GM18951 (cell line): Measurements from ENCODE around the gene GATAD2B.

Experiments
- POLR2A ChIP-seq: IDR thresholded peaks from 4 replicates; pipeline ENCODE4 v1.6.1; 2011; ENCODE audit warnings: mild to moderate bottlenecking; ENCODE audit not compliant: insufficient read length, insufficient read depth; ENCODE audit errors: extremely low read depth
- in situ Hi-C: fragments of 300-500 bp; cut with MboI; formaldehyde crosslinking; loops from one replicate; pipeline ENCODE4 v1.12.0; 2022; ENCODE audit warnings: low sequenced_read_pairs, mixed read lengths, inconsistent platforms; ENCODE audit not compliant: unreplicated experiment

The GATAD2B gene

DNA sequence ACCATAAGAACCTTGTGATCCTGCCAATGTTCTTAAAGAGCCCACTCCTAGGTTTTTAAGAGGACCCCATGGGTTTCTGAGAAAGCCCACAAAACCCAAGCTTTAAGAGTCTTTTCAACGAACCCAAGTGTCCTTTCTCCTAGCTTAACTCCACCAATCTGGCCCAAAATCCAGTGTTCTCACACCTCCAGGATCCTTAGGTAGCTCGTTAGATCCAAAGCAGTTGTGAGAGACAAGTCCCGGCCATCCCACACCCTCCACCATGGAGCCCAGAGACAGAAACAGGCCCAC lies 22.0 kb upstream of the GATAD2B start:
- no peak for TF ChIP-seq POLR2A
- in situ Hi-C loops: no loop called here

DNA sequence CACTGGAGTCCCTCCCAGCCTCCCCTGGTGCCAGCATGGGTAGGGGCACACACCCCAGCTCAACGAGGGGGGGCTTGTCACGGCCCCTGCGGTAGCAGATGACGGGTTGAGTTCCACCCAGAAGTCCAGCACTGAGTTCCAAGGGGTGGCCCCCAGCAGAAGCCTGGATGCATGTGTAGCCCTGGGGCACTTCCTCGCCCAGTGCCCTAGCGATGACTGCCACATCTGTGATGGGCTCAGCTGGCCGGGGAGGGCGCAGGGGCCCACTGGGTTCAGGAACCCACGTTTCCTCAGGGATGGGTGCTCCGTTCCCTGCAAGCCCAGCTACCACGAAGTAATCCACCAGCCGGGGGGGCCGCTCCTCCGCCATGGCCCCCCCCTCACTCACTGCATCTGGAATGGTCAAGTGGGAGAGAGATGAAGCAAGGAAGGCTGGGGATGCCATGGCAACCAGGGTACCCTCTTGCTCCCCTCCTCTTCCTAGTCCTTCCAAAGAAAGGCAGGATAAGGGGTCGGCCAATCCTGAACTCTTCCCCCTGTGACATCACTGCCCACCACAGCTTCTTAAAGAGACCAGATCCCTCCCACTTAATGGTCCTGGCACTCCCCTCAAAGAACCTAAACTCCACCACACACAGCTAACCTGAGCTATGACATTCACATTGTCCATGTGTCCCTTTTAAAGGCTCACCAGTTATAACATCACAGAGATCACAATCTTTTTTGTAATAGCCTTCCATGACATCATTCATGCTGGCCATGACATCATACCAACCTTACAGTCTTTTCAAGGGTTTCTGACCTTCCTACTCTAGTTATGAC lies 21.4 kb upstream of the GATAD2B start:
- in situ Hi-C loops: no loop called here
- no peak for TF ChIP-seq POLR2A

DNA sequence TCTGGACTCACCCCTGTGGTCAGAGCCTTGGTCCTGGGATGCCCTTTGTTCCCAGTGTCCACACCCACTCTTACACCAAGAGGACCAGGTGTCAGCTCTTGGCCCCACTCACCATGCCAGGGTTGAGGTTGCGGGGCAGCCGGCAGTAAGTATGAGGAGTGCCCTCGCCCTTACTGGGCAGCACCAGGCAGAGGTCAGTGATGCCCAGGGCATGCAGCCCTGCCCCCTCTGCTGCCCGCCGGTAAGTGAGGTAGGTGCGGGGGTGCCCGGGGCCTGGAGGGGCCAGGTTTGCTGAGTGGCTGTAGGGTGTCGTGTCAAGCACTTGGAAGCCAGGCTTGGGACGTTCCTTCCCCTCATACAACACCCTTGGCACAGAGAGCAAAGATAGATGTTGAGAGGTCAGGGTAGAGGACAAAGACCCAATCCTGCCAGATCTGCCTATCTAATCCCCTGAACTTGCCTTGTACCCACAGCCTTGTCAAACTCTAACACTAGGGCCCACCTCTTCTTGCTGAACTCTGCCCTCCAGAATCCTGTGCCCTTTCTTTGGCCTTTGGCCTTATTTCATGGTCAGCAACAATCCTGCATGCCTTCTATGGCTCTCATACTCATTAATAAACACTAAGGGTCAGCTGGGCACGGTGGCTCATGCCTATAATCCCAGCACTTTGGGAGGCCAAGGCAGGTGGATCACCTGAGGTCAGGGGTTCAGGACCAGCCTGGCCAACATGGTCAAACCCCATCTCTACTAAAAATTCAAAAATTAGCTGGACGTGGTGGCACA lies 20.2 kb upstream of the GATAD2B start:
- TF ChIP-seq POLR2A: no peak

DNA sequence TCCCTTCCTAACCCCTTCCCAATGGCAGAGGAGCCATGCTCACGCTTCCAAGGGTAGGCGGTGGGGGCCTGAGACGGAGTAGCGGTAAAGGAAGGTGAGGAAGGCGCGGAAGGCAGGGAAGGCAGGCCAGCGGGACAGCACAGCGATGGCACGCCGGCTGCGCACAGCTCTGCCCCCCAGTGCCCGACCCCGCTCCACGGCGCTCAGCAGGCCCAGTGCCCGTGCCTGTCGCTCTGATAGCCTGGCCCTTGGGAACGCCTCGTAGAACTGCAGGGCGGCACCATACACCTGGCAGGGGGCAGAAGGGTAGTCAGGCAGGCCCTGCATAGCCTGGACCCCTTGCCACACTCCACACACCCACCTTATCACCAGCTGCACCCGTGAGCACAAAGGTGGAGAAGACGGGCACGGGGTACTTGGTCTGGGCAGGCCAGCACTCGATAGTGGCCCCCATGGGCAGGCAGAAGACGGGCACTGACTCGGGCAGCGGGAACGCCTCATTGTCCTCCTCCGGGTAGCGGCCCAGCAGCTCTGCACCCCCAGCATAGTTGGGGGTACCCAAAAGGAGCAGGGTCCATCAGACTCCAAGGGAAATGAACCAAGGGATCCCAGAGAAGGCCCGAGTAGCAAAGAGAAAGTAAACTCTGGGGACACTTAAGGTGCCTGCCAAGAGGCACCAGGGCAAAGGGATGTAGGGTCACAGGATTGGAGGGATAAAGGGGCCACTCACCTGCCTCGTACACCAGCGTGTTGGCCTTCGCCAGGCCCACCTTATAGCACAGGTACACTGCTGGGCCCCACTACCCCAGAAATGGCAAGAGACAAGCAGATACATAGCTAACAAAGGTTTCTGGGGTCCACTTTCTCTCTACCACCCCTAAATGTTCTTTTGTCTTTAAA lies 19.3 kb upstream of the GATAD2B start:
- in situ Hi-C loops: no loop called here

More for the DNA sequence above, 20.2 kb upstream of the GATAD2B start:
- in situ Hi-C loops: no loop called here

DNA sequence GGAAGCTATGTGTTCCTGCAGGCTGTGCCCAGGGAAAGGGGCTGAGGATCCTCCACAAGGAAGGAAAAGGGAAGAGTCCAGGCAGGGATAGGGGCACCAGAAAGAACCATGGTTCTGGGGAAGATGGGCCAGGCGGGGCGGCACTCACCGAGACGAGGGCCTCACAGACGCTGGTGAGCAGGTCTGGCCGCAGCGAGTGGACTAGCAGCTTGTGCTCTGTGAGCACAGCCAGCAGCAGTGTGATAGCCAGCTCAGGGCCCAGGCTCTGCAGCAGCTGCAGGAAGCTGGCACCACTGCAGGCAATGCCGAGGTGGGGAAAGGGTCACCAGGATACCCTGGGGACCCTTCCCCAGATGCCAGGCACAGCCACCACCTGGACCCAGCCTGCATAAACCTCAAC lies 18.0 kb upstream of the GATAD2B start:
- TF ChIP-seq POLR2A: no peak
- in situ Hi-C loops: no loop called here

More for the DNA sequence above, 19.3 kb upstream of the GATAD2B start:
- TF ChIP-seq POLR2A: no peak

DNA sequence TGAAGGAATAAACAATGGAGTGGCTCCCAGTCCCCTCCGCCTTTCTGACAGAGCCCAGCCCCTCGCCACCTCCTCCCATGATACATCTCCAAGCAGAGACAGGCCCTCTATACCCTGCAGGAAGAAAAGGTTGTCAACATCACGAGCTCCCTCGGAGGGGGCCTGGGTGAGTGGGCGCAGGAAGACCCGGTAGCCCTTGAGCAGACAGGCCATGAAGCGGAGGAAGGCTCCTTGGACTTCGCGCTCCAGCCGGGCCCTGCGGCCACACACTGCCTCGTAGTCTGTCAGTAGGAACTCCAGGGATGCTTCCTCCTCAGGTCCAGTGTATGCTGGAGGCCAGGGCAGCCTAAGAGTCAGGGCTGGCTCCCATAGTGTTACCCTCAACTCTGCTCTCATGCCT lies 16.7 kb upstream of the GATAD2B start:
- no peak for TF ChIP-seq POLR2A
- in situ Hi-C loops: no loop called here

DNA sequence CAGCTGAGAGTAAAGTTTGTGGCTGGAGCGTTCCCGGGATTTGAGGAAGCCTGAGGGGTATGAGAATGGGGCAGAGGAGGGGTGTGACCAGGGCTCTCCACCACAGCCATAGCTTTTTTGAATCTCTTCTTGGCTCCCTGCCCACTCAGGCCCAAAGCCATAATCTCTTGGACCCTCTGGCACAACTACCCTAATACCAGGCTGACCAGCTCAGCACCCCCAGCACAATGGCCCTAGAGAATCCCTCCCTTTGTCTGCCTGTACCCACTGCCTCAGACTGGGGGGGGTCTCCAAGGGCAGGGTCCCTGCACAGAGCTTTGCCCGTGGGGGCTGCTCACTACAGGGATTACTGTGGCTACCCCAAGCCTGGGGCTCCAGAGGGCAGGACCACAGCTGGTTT lies 16.2 kb upstream of the GATAD2B start:
- in situ Hi-C loops: no loop called here
- TF ChIP-seq POLR2A: no peak

DNA sequence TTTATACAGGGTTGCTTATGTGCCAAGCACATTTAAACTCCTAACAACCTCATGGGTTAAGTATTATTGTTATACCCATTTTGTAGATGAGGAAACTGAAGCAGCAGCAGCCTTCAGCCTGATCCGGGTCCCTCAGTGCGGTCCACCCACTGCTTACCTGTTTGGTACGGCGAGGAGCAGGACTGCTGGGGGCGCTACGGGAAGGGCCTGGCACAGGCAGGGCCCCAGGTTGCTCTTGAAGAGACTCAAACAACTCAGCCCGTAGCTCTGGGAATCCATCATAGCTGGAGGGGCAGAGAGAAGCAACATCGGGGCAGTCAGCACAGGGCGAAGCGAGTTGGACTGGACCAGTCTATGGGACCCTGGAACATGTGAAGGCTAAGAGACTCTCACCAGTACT lies 14.6 kb upstream of the GATAD2B start:
- in situ Hi-C loops: no loop called here
- no peak for TF ChIP-seq POLR2A

DNA sequence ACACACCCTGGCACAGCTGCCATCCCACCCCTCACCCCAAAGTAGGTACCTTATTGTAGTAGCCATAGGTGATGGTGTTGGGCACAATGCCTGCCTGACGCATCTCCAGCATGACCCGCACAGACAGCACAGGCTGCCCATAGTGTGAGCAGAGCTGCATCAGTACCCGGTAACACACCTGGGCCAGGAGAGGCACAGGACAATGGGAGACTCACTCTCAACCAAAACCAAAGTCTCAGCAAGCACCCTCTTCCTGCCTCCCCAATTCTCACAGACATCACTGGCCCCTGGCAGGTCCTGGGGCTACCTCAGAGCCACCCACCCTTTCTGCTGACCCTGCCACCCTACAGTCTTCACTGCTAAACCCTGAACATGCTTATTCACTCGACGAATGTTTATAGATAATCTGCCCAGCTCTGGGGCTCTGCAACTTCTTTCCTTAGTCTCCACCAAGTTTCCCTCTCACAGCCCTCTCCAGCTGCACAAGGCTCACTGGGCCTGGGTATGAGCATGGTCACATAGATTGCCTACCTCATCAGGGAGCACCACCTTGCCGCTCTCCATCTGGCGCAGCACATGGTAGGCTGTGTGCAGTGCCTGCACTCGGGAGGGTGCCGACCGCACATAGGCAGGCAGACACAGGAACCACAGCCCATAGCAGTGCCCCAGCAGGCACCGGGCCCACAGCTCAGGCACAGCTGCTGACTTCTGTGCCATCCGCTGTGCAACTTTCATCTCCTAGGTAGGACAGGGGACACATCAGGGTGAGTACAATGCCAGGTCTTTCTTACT lies 13.4 kb upstream of the GATAD2B start:
- no peak for TF ChIP-seq POLR2A
- in situ Hi-C loops: no loop called here

DNA sequence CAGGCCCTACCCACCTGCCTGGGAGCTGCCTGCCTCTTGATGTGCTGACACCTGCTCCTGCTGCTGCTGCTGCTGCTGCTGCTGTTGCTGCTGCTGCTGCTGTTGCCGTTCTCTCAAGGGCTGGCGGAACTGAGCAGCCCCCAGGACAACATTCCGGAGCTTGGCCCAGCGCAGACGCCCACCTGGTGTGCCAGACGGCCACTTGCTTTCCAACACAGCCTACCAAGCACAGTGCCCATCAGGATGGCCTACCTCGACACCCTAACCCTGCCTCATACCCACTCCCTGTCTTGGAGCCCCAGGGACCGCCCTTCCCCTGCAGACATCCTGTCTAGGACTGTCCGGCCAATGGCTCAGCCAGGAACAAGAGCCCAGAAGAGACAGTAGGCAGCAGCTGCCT lies 12.0 kb upstream of the GATAD2B start:
- no peak for TF ChIP-seq POLR2A
- in situ Hi-C loops: no loop called here

DNA sequence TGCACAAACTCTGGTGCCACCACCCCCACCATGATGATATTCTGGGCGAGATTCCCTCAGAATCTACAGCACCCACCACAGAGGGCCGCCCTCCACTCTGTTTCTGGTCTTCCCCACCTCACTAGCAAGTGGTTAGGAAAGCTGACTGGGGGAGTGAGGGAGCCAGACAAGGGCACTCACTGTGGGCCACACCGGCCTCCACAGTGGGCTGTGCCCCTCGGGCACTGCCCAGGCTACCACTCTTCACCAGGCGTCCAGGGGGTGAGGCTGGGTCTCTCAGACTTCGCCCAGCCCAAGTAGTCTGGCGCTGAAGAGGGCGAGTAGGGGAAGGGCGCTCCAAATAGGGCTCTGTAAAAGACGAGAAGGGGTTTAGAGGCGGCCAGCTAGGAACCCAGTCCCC lies 11.2 kb upstream of the GATAD2B start:
- in situ Hi-C loops: no loop called here
- no peak for TF ChIP-seq POLR2A

DNA sequence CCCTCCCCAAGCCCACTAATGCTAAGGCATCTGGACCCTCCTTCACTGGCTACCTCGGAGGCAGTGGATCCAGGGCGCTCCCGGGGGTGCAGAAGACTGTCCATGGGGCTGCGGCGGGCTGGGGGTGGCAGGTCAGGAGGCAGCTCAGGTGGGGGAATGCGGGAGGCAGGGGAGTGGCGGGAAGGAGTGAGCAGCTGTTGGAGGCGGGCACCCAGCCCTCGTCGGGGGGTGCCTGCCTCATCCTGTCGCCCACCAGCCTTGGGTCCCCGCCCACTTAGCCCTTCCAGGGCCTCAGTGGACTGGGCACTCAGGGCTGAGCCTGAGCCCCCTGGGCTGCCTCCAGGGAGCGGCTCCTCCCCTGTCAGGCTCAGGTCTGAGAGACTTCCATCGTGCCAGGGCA lies 10.7 kb upstream of the GATAD2B start:
- TF ChIP-seq POLR2A: no peak
- in situ Hi-C loops: no loop called here
